ENCODE data around the gene HBQ1.

Gene HBQ1

GRCh38 chr16:179211-180092 lies 807 bp upstream of the HBQ1 start:
- Histone ChIP-seq H3K27me3 (ENCODE audit: insufficient read depth, low read length) (peaks cover 64% of the 10 kb centered on the region), H3K4me3 (ENCODE audit: low read length) (no peak overlapping the region), H3K36me3 (ENCODE audit: insufficient read depth, low read depth, low read length) (no peaks in the 10 kb centered on the region), H3K4me1 (ENCODE audit: insufficient read depth, low read length) (no peaks in the 10 kb centered on the region), H3K9me3 (ENCODE audit: insufficient read depth, low read depth, low read length) (peaks cover 5% of the 10 kb centered on the region; the same call in 1 of the 2 replicates), H3K27ac (ENCODE audit: low read length) (no peak overlapping the region), H3K9ac (ENCODE audit: low read depth, low read length) (no peak overlapping the region)

GRCh38 chr16:180681-181564 lies 664 bp downstream of the HBQ1 start:
- no peak overlapping the region for H3K9ac ChIP-seq (ENCODE audit: low read depth, low read length)
- no peak overlapping the region for H3K27ac ChIP-seq (ENCODE audit: low read length)
- no peaks in the 10 kb centered on the region for H3K4me1 ChIP-seq (ENCODE audit: insufficient read depth, low read length)
- H3K4me3 ChIP-seq (ENCODE audit: low read length) = peak overlapping the region; percentile 51; the same call in 1 of the 2 replicates
- H3K27me3 ChIP-seq (ENCODE audit: insufficient read depth, low read length) = peaks cover 49% of the 10 kb centered on the region
- H3K36me3 ChIP-seq (ENCODE audit: insufficient read depth, low read depth, low read length) = peaks cover 5% of the 10 kb centered on the region; the same call in 1 of the 2 replicates
- peaks cover 5% of the 10 kb centered on the region; the same call in 1 of the 2 replicates for H3K9me3 ChIP-seq (ENCODE audit: insufficient read depth, low read depth, low read length)

- H3K36me3 ChIP-seq (ENCODE audit: insufficient read depth, low read depth, low read length) = peaks cover 5% of the 10 kb centered on the region; the same call in 1 of the 2 replicates
- no peaks in the 10 kb centered on the region for H3K4me1 ChIP-seq (ENCODE audit: insufficient read depth, low read length)
- H3K9me3 ChIP-seq (ENCODE audit: insufficient read depth, low read depth, low read length) = peaks cover 5% of the 10 kb centered on the region; the same call in 1 of the 2 replicates
- H3K27ac ChIP-seq (ENCODE audit: low read length) = no peak overlapping the region
- H3K4me3 ChIP-seq (ENCODE audit: low read length) = no peak overlapping the region
- H3K9ac ChIP-seq (ENCODE audit: low read depth, low read length) = no peak overlapping the region
- peaks cover 45% of the 10 kb centered on the region for H3K27me3 ChIP-seq (ENCODE audit: insufficient read depth, low read length)
Observed at GRCh38 chr16:181565-182021, 1.3 kb downstream of the HBQ1 start.

GRCh38 chr16:183005-183404 lies 2.7 kb downstream of the HBQ1 start:
- no peak overlapping the region for H3K9ac ChIP-seq (ENCODE audit: low read depth, low read length)
- H3K36me3 ChIP-seq (ENCODE audit: insufficient read depth, low read depth, low read length) = peaks cover 15% of the 10 kb centered on the region
- H3K4me3 ChIP-seq (ENCODE audit: low read length) = no peak overlapping the region
- H3K4me1 ChIP-seq (ENCODE audit: insufficient read depth, low read length) = no peaks in the 10 kb centered on the region
- peaks cover 8% of the 10 kb centered on the region for H3K9me3 ChIP-seq (ENCODE audit: insufficient read depth, low read depth, low read length)
- H3K27me3 ChIP-seq (ENCODE audit: insufficient read depth, low read length) = peaks cover 32% of the 10 kb centered on the region
- no peak overlapping the region for H3K27ac ChIP-seq (ENCODE audit: low read length)

GRCh38 chr16:185213-185612 lies 5.0 kb downstream of the HBQ1 start:
- Histone ChIP-seq H3K4me3 (ENCODE audit: low read length) (no peak overlapping the region), H3K4me1 (ENCODE audit: insufficient read depth, low read length) (no peaks in the 10 kb centered on the region), H3K27ac (ENCODE audit: low read length) (no peak overlapping the region), H3K9me3 (ENCODE audit: insufficient read depth, low read depth, low read length) (peaks cover 8% of the 10 kb centered on the region), H3K36me3 (ENCODE audit: insufficient read depth, low read depth, low read length) (peaks cover 35% of the 10 kb centered on the region), H3K9ac (ENCODE audit: low read depth, low read length) (no peak overlapping the region), H3K27me3 (ENCODE audit: insufficient read depth, low read length) (peaks cover 10% of the 10 kb centered on the region)

GRCh38 chr16:185691-186090 lies 5.4 kb downstream of the HBQ1 start:
- Histone ChIP-seq H3K27me3 (ENCODE audit: insufficient read depth, low read length) (peaks cover 5% of the 10 kb centered on the region), H3K4me3 (ENCODE audit: low read length) (no peak overlapping the region), H3K4me1 (ENCODE audit: insufficient read depth, low read length) (no peaks in the 10 kb centered on the region), H3K9ac (ENCODE audit: low read depth, low read length) (no peak overlapping the region), H3K27ac (ENCODE audit: low read length) (no peak overlapping the region), H3K9me3 (ENCODE audit: insufficient read depth, low read depth, low read length) (peaks cover 8% of the 10 kb centered on the region), H3K36me3 (ENCODE audit: insufficient read depth, low read depth, low read length) (peaks cover 40% of the 10 kb centered on the region)

- H3K27me3 ChIP-seq (ENCODE audit: insufficient read depth, low read length) = no peaks in the 10 kb centered on the region
- H3K4me1 ChIP-seq (ENCODE audit: insufficient read depth, low read length) = no peaks in the 10 kb centered on the region
- peaks cover 56% of the 10 kb centered on the region for H3K36me3 ChIP-seq (ENCODE audit: insufficient read depth, low read depth, low read length)
- no peak overlapping the region for H3K9ac ChIP-seq (ENCODE audit: low read depth, low read length)
- H3K4me3 ChIP-seq (ENCODE audit: low read length) = no peak overlapping the region
- peaks cover 8% of the 10 kb centered on the region for H3K9me3 ChIP-seq (ENCODE audit: insufficient read depth, low read depth, low read length)
- H3K27ac ChIP-seq (ENCODE audit: low read length) = no peak overlapping the region
Observed at GRCh38 chr16:187330-187729, 7.1 kb downstream of the HBQ1 start.

GRCh38 chr16:188674-189073 lies 8.4 kb downstream of the HBQ1 start:
- Histone ChIP-seq H3K9ac (ENCODE audit: low read depth, low read length) (no peak overlapping the region), H3K4me3 (ENCODE audit: low read length) (no peak overlapping the region), H3K27ac (ENCODE audit: low read length) (no peak overlapping the region), H3K9me3 (ENCODE audit: insufficient read depth, low read depth, low read length) (peaks cover 8% of the 10 kb centered on the region), H3K4me1 (ENCODE audit: insufficient read depth, low read length) (no peaks in the 10 kb centered on the region), H3K36me3 (ENCODE audit: insufficient read depth, low read depth, low read length) (peaks cover 70% of the 10 kb centered on the region), H3K27me3 (ENCODE audit: insufficient read depth, low read length) (no peaks in the 10 kb centered on the region)

GRCh38 chr16:189604-190186 lies 9.4 kb downstream of the HBQ1 start:
- peaks cover 78% of the 10 kb centered on the region for H3K36me3 ChIP-seq (ENCODE audit: insufficient read depth, low read depth, low read length)
- no peaks in the 10 kb centered on the region for H3K4me1 ChIP-seq (ENCODE audit: insufficient read depth, low read length)
- no peak overlapping the region for H3K9ac ChIP-seq (ENCODE audit: low read depth, low read length)
- H3K9me3 ChIP-seq (ENCODE audit: insufficient read depth, low read depth, low read length) = peaks cover 8% of the 10 kb centered on the region
- no peaks in the 10 kb centered on the region for H3K27me3 ChIP-seq (ENCODE audit: insufficient read depth, low read length)
- H3K27ac ChIP-seq (ENCODE audit: low read length) = no peak overlapping the region
- H3K4me3 ChIP-seq (ENCODE audit: low read length) = no peak overlapping the region

- H3K27ac ChIP-seq (ENCODE audit: low read length) = no peak overlapping the region
- peaks cover 95% of the 10 kb centered on the region for H3K36me3 ChIP-seq (ENCODE audit: insufficient read depth, low read depth, low read length)
Observed at GRCh38 chr16:191831-192230, 11.6 kb downstream of the HBQ1 start.

GRCh38 chr16:192686-193085 lies 12.4 kb downstream of the HBQ1 start:
- H3K27me3 ChIP-seq (ENCODE audit: insufficient read depth, low read length) = no peaks in the 10 kb centered on the region
- no peak overlapping the region for H3K4me3 ChIP-seq (ENCODE audit: low read length)
- no peaks in the 10 kb centered on the region for H3K4me1 ChIP-seq (ENCODE audit: insufficient read depth, low read length)
- no peak overlapping the region for H3K9ac ChIP-seq (ENCODE audit: low read depth, low read length)
- peaks cover 97% of the 10 kb centered on the region for H3K36me3 ChIP-seq (ENCODE audit: insufficient read depth, low read depth, low read length)
- no peak overlapping the region for H3K27ac ChIP-seq (ENCODE audit: low read length)
- H3K9me3 ChIP-seq (ENCODE audit: insufficient read depth, low read depth, low read length) = peaks cover 2% of the 10 kb centered on the region; the same call in 1 of the 2 replicates

More at GRCh38 chr16:191831-192230, 11.6 kb downstream of the HBQ1 start:
- Histone ChIP-seq H3K4me3 (ENCODE audit: low read length) (no peak overlapping the region), H3K9ac (ENCODE audit: low read depth, low read length) (no peak overlapping the region), H3K4me1 (ENCODE audit: insufficient read depth, low read length) (no peaks in the 10 kb centered on the region), H3K27me3 (ENCODE audit: insufficient read depth, low read length) (no peaks in the 10 kb centered on the region), H3K9me3 (ENCODE audit: insufficient read depth, low read depth, low read length) (peaks cover 8% of the 10 kb centered on the region)

Measured in iPS-20b (cell line).